Spleen (tissue), 11 donors: ENCODE data around the gene C10orf67. TPM values are rescaled to one million over a fixed set of nuclear protein-coding genes. Genes with fewer than 3 reads are reported as not detected.

Experiments used
- DNase-seq: peaks from one replicate; pipeline ENCODE4 v3.0.0-alpha.2; 2020
- H3K27ac ChIP-seq, 8 donors: fragments of 200-600 bp; sonication (generic) in 7 of 8; 1 replicate in 4 of 8; 2 replicates in 4 of 8; pipeline versions ENCODE4 v1.5.0 to v1.8.0; 2016 to 2021; ENCODE audit warnings: inconsistent platforms in 4 of 8, mild to moderate bottlenecking in 4 of 8, moderate library complexity in 1 of 8
- H3K27me3 ChIP-seq, 7 donors: fragments of 200-600 bp; sonication (generic) in 6 of 7; replicated peaks in 1 of 7; 1 replicate in 4 of 7; 2 replicates in 3 of 7; pipeline versions ENCODE4 v1.5.0 to v1.8.0; 2016 to 2021; ENCODE audit warnings: inconsistent platforms in 3 of 7, mild to moderate bottlenecking in 1 of 7
- H3K36me3 ChIP-seq, 6 donors: fragments of 200-600 bp; sonication (generic) in 5 of 6; 1 replicate in 4 of 6; 2 replicates in 2 of 6; pipeline versions ENCODE4 v1.5.0 to v1.8.0; 2016 to 2021; ENCODE audit warnings: inconsistent platforms in 2 of 6
- H3K4me1 ChIP-seq, 6 donors: fragments of 200-600 bp; sonication (generic) in 5 of 6; 1 replicate in 3 of 6; 2 replicates in 3 of 6; pipeline versions ENCODE4 v1.5.0 to v1.8.0; 2016 to 2021; ENCODE audit warnings: inconsistent platforms in 3 of 6
- H3K4me3 ChIP-seq, 8 donors: fragments of 200-600 bp; sonication (generic) in 7 of 8; 1 replicate in 4 of 8; 2 replicates in 4 of 8; pipeline versions ENCODE4 v1.5.0 to v1.8.0; 2016 to 2021; ENCODE audit warnings: inconsistent platforms in 4 of 8, mild to moderate bottlenecking in 4 of 8, moderate library complexity in 2 of 8
- H3K9me3 ChIP-seq, 8 donors: fragments of 200-600 bp; sonication (generic) in 7 of 8; 1 replicate in 4 of 8; 2 replicates in 4 of 8; pipeline versions ENCODE4 v1.5.0 to v1.8.0; 2016 to 2021; ENCODE audit warnings: inconsistent platforms in 4 of 8
- CTCF ChIP-seq, 11 experiments: fragments of 200-600 bp in 7 of 11; fragments of 450-650 bp in 4 of 11; sonication (generic) in 4 of 11; IDR thresholded peaks in 8 of 11; conservative IDR thresholded peaks in 3 of 11; 1 replicate in 7 of 11; 2 replicates in 4 of 11; pipeline versions ENCODE4 v1.4.0 to v1.8.0; 2016 to 2021; ENCODE audit warnings: antibody characterized with exemption in 11 of 11, inconsistent platforms in 4 of 11, mild to moderate bottlenecking in 1 of 11
- POLR2A ChIP-seq, 3 donors: fragments of 450-650 bp; IDR thresholded peaks; one replicate each; pipeline ENCODE4 v1.5.1; 2017; ENCODE audit warnings: antibody characterized with exemption in 3 of 3, mild to moderate bottlenecking in 1 of 3
- POLR2AphosphoS5 ChIP-seq, 3 donors: sonication (generic); formaldehyde crosslinking; IDR thresholded peaks; one replicate each; pipeline ENCODE4 v1.5.1; 2017; ENCODE audit warnings: antibody characterized with exemption in 3 of 3
- WGBS, 5 donors: extraction: QIAGEN DNeasy Blood & Tissue Kit in 3 of 5; methylation state at CpG; one replicate each; pipeline versions ENCODE4 v1.1.5 to v1.1.7; 2013 to 2018; 5-methylcytosine and 5-hydroxymethylcytosine counted together
- intact Hi-C: fragments of 100-400 bp; cut with DNase I; formaldehyde crosslinking; loops from one replicate; pipeline ENCODE4 v1.15.0; 2023; ENCODE audit warnings: low total_unique reads
- polyA plus RNA-seq, 3 donors: library from polyadenylated mRNA; stranded (reverse); fragments of 200-250 nt; gene quantifications; one replicate each; pipeline ENCODE4 v1.2.1, GENCODE V29; 2013
- total RNA-seq, 7 donors: library from RNA; depleted of rRNA in 3 of 7; stranded (reverse); fragments of >200 nt in 3 of 7; fragmentation: NEBNext Ultra II Directional in 4 of 7; extraction: Animal tissue kit (Norgen Biotek cat#: 25700) in 4 of 7; gene quantifications; one replicate each; pipeline versions ENCODE4 v1.1.0 to v1.2.1, GENCODE V29; 2016 to 2021
- donor health status: healthy with polysubstance abuse.
- donor health status: DM: no; HTN: no; CAD: no; lungs with moderate emphysema.
- donor health status: DM: no; HTN: no; CAD: no.
- donor health status: Bipolar disorder and iron deficiency.
- donor health status: healthy.
- donor health status: DM: no; HTN: no; CAD: no.
- donor health status: DM: yes; HTN: yes; CAD: no.

The C10orf67 gene
- total and polyA plus RNA-seq, 10 donors, result 0.02 to 0.32 (median 0.21) TPM; not detected in 4

DNA sequence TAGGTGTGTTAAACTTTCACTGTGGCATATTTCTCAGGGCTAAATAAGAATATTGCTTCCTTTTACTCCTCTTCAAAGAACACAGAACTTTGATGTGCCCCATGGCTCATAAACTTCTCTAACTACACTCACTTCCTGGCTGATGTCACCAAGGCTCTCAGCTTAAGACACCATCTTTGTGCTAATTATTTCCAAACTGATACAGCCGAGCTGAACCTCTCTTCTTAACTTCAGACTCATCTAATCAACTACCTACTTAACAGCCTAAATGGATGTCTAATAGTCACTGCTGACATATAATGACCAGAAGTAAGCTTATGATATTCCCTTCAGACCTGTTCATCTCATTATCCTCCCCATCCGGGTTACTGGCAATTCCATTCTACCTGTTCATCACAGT lies 3.6 kb downstream of the C10orf67 start:
- Histone ChIP-seq H3K4me3 (no peak overlapping the region), H3K27me3 (peaks cover 0 to 29% (median 10%) of the 10 kb centered on the region in 7 donors), H3K4me1 (peaks cover 0 to 22% (median 9%) of the 10 kb centered on the region in 6 donors), H3K9me3 (no peaks in the 10 kb centered on the region), H3K27ac (no peak overlapping the region), H3K36me3 (no peaks in the 10 kb centered on the region)
- WGBS, 5 donors, result 42 to 52% (median 49%) methylated on average over 2 of the region's 2 CpGs
- no peak for DNase-seq
- intact Hi-C loops, result no loop called here
- no peak for TF ChIP-seq CTCF (IDR thresholded peaks at IDR 0.05 in 8 of 11, conservative IDR thresholded peaks at IDR 0.05 in 3 of 11)
- TF ChIP-seq POLR2AphosphoS5 (IDR thresholded peaks at IDR 0.05), result no peak
- no peak for TF ChIP-seq POLR2A (IDR thresholded peaks at IDR 0.05)

- Histone ChIP-seq H3K27me3 (peaks cover 0 to 23% (median 10%) of the 10 kb centered on the region in 7 donors), H3K27ac (no peak overlapping the region), H3K4me1 (peaks cover 0 to 21% (median 9%) of the 10 kb centered on the region in 6 donors), H3K36me3 (no peaks in the 10 kb centered on the region), H3K4me3 (no peak overlapping the region), H3K9me3 (no peaks in the 10 kb centered on the region)
- no peak for DNase-seq
- TF ChIP-seq CTCF (IDR thresholded peaks at IDR 0.05 in 8 of 11, conservative IDR thresholded peaks at IDR 0.05 in 3 of 11), result no peak
- no peak for TF ChIP-seq POLR2A (IDR thresholded peaks at IDR 0.05)
- no peak for TF ChIP-seq POLR2AphosphoS5 (IDR thresholded peaks at IDR 0.05)
- 77 to 93% (median 91%) methylated on average over 4 of the region's 4 CpGs for WGBS, 5 donors
- intact Hi-C loops, result no loop called here
Observed at GRCh38 chr10:23340354-23340753, 4.2 kb downstream of the C10orf67 start.

GRCh38 chr10:23338886-23339285 lies 5.7 kb downstream of the C10orf67 start:
- Histone ChIP-seq H3K9me3 (no peaks in the 10 kb centered on the region), H3K36me3 (no peaks in the 10 kb centered on the region), H3K27me3 (peaks cover 0 to 8% (median 4%) of the 10 kb centered on the region in 7 donors), H3K4me3 (no peak overlapping the region), H3K4me1 (peaks cover 0 to 7% (median 2%) of the 10 kb centered on the region in 6 donors), H3K27ac (no peak overlapping the region)
- WGBS, 5 donors, result 54 to 78% (median 70%) methylated on average over 1 of the region's 1 CpG
- TF ChIP-seq CTCF (IDR thresholded peaks at IDR 0.05 in 8 of 11, conservative IDR thresholded peaks at IDR 0.05 in 3 of 11), result no peak
- no peak for TF ChIP-seq POLR2AphosphoS5 (IDR thresholded peaks at IDR 0.05)
- no peak for TF ChIP-seq POLR2A (IDR thresholded peaks at IDR 0.05)
- intact Hi-C loops, result no loop called here
- no peak for DNase-seq

- no peak for DNase-seq
- intact Hi-C loops, result no loop called here
- TF ChIP-seq POLR2A (IDR thresholded peaks at IDR 0.05) (no peak), POLR2AphosphoS5 (IDR thresholded peaks at IDR 0.05) (no peak), CTCF (IDR thresholded peaks at IDR 0.05 in 8 of 11, conservative IDR thresholded peaks at IDR 0.05 in 3 of 11) (no peak)
- Histone ChIP-seq H3K27ac (no peak overlapping the region), H3K27me3 (peaks cover 0 to 2% (median 0%) of the 10 kb centered on the region in 7 donors), H3K9me3 (no peaks in the 10 kb centered on the region), H3K4me1 (peaks cover 0 to under 1% (median 0%) of the 10 kb centered on the region in 6 donors), H3K36me3 (no peaks in the 10 kb centered on the region), H3K4me3 (no peak overlapping the region)
- 74 to 77% (median 76%) methylated on average over 11 of the region's 11 CpGs for WGBS, 5 donors
Observed at GRCh38 chr10:23338155-23338828, 6.3 kb downstream of the C10orf67 start.
